BJ (cell line): Measurements from ENCODE around the gene CHST11. TPM values are rescaled to one million over a fixed set of nuclear protein-coding genes. Genes with fewer than 3 reads are reported as not detected.

Experiments
- CTCF ChIA-PET: fragments of 350-600 bp; formaldehyde crosslinking; extraction: SDS; loops from one replicate; lab custom pipeline; 2021; ENCODE audit warnings: antibody characterized with exemption, inconsistent platforms; lab: Yijun Ruan, JAX
- POLR2A ChIA-PET: fragments of 300-600 bp; sonication (Branson Sonifier 250); formaldehyde crosslinking; extraction: SDS; loops from one replicate; lab custom pipeline; 2021; ENCODE audit warnings: antibody characterized with exemption; lab: Charles Lee
- DNase-seq: peaks from one replicate; pipeline ENCODE4 v3.0.0-alpha.2; 2011; ENCODE audit warnings: low read depth
- H3K27me3 ChIP-seq: 2 replicates; pipeline ENCODE4 v1.6.0; 2011; ENCODE audit warnings: low read length; ENCODE audit not compliant: control insufficient read depth, insufficient read depth
- H3K36me3 ChIP-seq: 2 replicates; pipeline ENCODE4 v1.5.1; 2011; ENCODE audit warnings: low read length; ENCODE audit not compliant: control insufficient read depth, insufficient read depth
- H3K4me3 ChIP-seq: 2 replicates; pipeline ENCODE4 v1.5.1; 2011; ENCODE audit warnings: low read depth, mild to moderate bottlenecking, control low read depth, low read length
- polyA plus RNA-seq: library from polyadenylated mRNA; depleted of rRNA; stranded (reverse); fragments of >200 nt; gene quantifications from 2 replicates; pipeline ENCODE4 v1.2.3, GENCODE V29; 2011
- TF ChIP-seq, protein P1 (sequence below): IDR thresholded peaks from 2 replicates; pipeline ENCODE4 v1.5.1; 2011; ENCODE audit warnings: low read depth, mild to moderate bottlenecking, control low read depth, inconsistent platforms, low read length, moderate library complexity; ENCODE audit not compliant: insufficient read depth

The CHST11 gene
- polyA plus RNA-seq, 1 experiment: 7.3 TPM

GRCh38 chr12:104788840-104789271 is 332.1 kb downstream of the CHST11 start:
- CTCF ChIA-PET: interaction anchor here (0.7 kb wide), 1 partner anchor 731 kb away, joined by 6 read pairs; no protein-coding TSS in a partner anchor
- POLR2A ChIA-PET: no interaction called here
- no peak for DNase-seq

GRCh38 chr12:104790296-104791125 is 333.8 kb downstream of the CHST11 start:
- Histone ChIP-seq H3K4me3 (no peak overlapping the region), H3K36me3 (no peaks in the 10 kb centered on the region), H3K27me3 (no peaks in the 10 kb centered on the region)
- TF ChIP-seq, protein P1, sequence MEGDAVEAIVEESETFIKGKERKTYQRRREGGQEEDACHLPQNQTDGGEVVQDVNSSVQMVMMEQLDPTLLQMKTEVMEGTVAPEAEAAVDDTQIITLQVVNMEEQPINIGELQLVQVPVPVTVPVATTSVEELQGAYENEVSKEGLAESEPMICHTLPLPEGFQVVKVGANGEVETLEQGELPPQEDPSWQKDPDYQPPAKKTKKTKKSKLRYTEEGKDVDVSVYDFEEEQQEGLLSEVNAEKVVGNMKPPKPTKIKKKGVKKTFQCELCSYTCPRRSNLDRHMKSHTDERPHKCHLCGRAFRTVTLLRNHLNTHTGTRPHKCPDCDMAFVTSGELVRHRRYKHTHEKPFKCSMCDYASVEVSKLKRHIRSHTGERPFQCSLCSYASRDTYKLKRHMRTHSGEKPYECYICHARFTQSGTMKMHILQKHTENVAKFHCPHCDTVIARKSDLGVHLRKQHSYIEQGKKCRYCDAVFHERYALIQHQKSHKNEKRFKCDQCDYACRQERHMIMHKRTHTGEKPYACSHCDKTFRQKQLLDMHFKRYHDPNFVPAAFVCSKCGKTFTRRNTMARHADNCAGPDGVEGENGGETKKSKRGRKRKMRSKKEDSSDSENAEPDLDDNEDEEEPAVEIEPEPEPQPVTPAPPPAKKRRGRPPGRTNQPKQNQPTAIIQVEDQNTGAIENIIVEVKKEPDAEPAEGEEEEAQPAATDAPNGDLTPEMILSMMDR: peak; percentile 53
- CTCF ChIA-PET: interaction anchor here (0.7 to 1.6 kb wide), 6 partner anchors 9 to 26 kb away, joined by 3 to 9 read pairs (median 4); no protein-coding TSS in a partner anchor
- POLR2A ChIA-PET: no interaction called here
- no peak for DNase-seq

More at GRCh38 chr12:104788840-104789271, 332.1 kb downstream of the CHST11 start:
- no peak overlapping the region for H3K4me3 ChIP-seq
- no peaks in the 10 kb centered on the region for H3K36me3 ChIP-seq
- TF ChIP-seq, protein P1: no peak
- no peaks in the 10 kb centered on the region for H3K27me3 ChIP-seq

DNA sequence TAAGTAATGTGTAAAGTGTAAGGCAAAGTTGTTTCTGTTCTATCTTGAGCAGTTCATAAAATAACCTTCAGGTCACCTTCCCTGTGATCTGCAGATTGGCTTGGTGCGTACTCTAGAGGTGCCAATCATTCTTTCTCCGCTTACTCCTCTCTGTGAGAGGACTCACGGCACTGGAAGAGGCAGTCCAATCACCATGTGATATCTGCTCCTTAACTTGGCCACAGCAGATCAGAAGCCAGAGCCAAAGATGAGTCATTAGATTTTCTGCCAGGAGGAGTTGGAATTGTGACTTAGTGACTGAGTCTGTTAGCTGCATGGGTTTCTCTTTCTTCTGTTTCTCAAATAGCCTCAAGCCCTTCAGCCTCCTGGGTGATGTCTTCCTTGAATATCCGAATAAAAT is 335.8 kb downstream of the CHST11 start:
- Histone ChIP-seq H3K27me3 (no peaks in the 10 kb centered on the region; the same call in 1 of the 2 replicates), H3K4me3 (no peak overlapping the region), H3K36me3 (no peaks in the 10 kb centered on the region)
- TF ChIP-seq, protein P1: no peak
- ChIA-PET CTCF (interaction anchor here (0.8 to 1.4 kb wide), 5 partner anchors 9 to 113 kb away, joined by 3 read pairs; no protein-coding TSS in a partner anchor), POLR2A (interaction anchor here (0.6 kb wide), 1 partner anchor 42 kb away, joined by 3 read pairs; no protein-coding TSS in a partner anchor)
- DNase-seq: peak; percentile 77

DNA sequence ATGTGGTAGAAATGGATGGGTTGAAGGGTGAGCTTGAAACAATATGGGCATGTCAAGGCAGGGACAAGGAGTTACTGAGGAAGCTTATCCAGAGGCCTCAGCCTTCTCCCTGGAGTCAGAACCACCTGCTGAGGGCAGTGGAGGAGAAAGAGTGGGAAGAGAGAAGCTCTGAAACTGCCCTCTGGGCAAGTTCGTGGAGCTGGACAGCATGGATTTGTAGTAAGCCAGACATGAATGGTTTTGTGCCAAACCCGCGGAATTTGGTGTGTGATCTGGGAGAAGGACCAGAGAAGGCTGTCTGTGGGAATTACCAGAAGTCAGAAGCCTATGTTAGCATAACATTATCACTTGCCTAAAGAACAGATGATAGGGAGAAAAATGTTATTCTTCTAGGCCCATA is 336.5 kb downstream of the CHST11 start:
- Histone ChIP-seq H3K4me3 (no peak overlapping the region), H3K36me3 (no peaks in the 10 kb centered on the region), H3K27me3 (no peaks in the 10 kb centered on the region; the same call in 1 of the 2 replicates)
- ChIA-PET CTCF (interaction anchor here (0.8 to 1.4 kb wide), 5 partner anchors 10 to 114 kb away, joined by 3 read pairs; no protein-coding TSS in a partner anchor), POLR2A (interaction anchor here (0.6 kb wide), 1 partner anchor 41 kb away, joined by 3 read pairs; no protein-coding TSS in a partner anchor)
- TF ChIP-seq, protein P1: no peak; the same call in 1 of the 2 replicates
- peak; percentile 55 for DNase-seq

DNA sequence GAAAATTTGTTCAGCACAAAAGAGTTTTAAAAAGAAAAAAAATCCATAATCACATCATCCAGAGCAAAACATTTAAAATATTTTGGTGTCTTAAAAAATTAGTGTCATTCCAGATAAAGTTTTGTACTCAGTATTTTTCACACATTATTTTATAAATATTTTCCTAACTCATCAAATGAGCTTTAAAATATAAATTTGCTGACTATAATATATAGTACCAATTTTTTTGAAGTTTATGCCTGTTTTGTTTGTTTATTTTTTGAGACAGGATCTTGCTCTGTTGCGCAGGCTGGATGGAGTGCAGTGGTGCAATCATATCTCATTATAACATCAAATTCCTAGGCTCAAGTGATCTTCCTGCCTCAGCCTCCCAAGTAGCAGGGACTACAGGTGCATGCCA is 337.2 kb downstream of the CHST11 start:
- Histone ChIP-seq H3K36me3 (no peaks in the 10 kb centered on the region), H3K4me3 (no peak overlapping the region), H3K27me3 (no peaks in the 10 kb centered on the region; the same call in 1 of the 2 replicates)
- ChIA-PET POLR2A (no interaction called here), CTCF (no interaction called here)
- DNase-seq: no peak
- TF ChIP-seq, protein P1: no peak
